Stimulated activated CD4-positive, alpha-beta T cell treated with anti-CD3 and anti-CD28 coated beads, Interleukin-12 subunit alpha, Interleukin-12 subunit beta, amount 100 ng/mL, for 24 hours (primary cell): ENCODE results near the gene GEMIN5.

ENCODE experiments used
- DNase-seq, 2 experiments: peaks; one replicate each; pipeline ENCODE4 v3.0.0-alpha.2; 2020; ENCODE audit warnings: low read depth in 2 of 2

Gene GEMIN5

GRCh38 chr5:154884424-154884823, 53.6 kb downstream of the GEMIN5 start:
- no peak for DNase-seq

- no peak for DNase-seq
Observed at GRCh38 chr5:154881986-154882385, 56.0 kb downstream of the GEMIN5 start.

- no peak for DNase-seq
Observed at GRCh38 chr5:154878642-154879335, 59.2 kb downstream of the GEMIN5 start.

GRCh38 chr5:154873791-154874331, 64.2 kb downstream of the GEMIN5 start:
- DNase-seq, result no peak

GRCh38 chr5:154871734-154872133, 66.3 kb downstream of the GEMIN5 start:
- DNase-seq, result no peak

GRCh38 chr5:154868702-154869101, 69.3 kb downstream of the GEMIN5 start:
- DNase-seq, result no peak

GRCh38 chr5:154866841-154867240, 71.2 kb downstream of the GEMIN5 start:
- DNase-seq, result no peak

GRCh38 chr5:154865466-154866184, 72.4 kb downstream of the GEMIN5 start:
- no peak for DNase-seq

- no peak for DNase-seq
Observed at GRCh38 chr5:154863291-154864080, 74.5 kb downstream of the GEMIN5 start.

GRCh38 chr5:154862766-154863165, 75.2 kb downstream of the GEMIN5 start:
- no peak for DNase-seq

- no peak for DNase-seq
Observed at GRCh38 chr5:154861946-154862345, 76.1 kb downstream of the GEMIN5 start.

GRCh38 chr5:154860765-154861164, 77.2 kb downstream of the GEMIN5 start:
- DNase-seq, result no peak

- DNase-seq, result no peak
Observed at GRCh38 chr5:154860123-154860522, 77.9 kb downstream of the GEMIN5 start.

GRCh38 chr5:154858972-154859871, 78.8 kb downstream of the GEMIN5 start:
- DNase-seq, result no peak

- DNase-seq, result peak; percentile 95 to 96
Observed at GRCh38 chr5:154858297-154858971, 79.6 kb downstream of the GEMIN5 start, which contains the start of gene CNOT8. TSS of gene CNOT8 (plus strand) at chr5:154858627. CDS start at chr5:154863279, 4,652 bp downstream.

GRCh38 chr5:154857530-154858296, 80.3 kb downstream of the GEMIN5 start:
- peak; percentile 68 to 81 for DNase-seq

GRCh38 chr5:154851351-154851750, 86.7 kb downstream of the GEMIN5 start:
- no peak for DNase-seq

GRCh38 chr5:154850255-154851062, 87.6 kb downstream of the GEMIN5 start, which contains the start of gene FAXDC2:
TSS of gene FAXDC2 (minus strand) at chr5:154850603. CDS start at chr5:154838178, 12,425 bp downstream.
- DNase-seq, result no peak

GRCh38 chr5:154849791-154850201, 88.2 kb downstream of the GEMIN5 start:
- DNase-seq, result no peak
